Astrocyte (in vitro differentiated cells and primary cell): ENCODE results near the gene TLE1. TPM values are rescaled to one million over a fixed set of nuclear protein-coding genes. Genes with fewer than 3 reads are reported as not detected.

Source experiments
- DNase-seq: peaks from one replicate; pipeline ENCODE4 v3.0.0-alpha.2; 2010; ENCODE audit warnings: low read depth
- FAIRE-seq: peaks from 2 replicates; lab custom pipeline; 2011; peaks lifted over from hg19 to GRCh38; lab: Jason Lieb, UNC
- H2AFZ ChIP-seq: 2 replicates; pipeline ENCODE4 v1.6.0; 2012; ENCODE audit warnings: low read depth, low read length, inconsistent platforms
- H3K27ac ChIP-seq: 2 replicates; pipeline ENCODE4 v1.5.1; 2011; ENCODE audit warnings: low read depth, low read length, inconsistent platforms
- H3K27me3 ChIP-seq: 2 replicates; pipeline ENCODE4 v1.6.0; 2011; ENCODE audit warnings: low read length, inconsistent platforms; ENCODE audit not compliant: insufficient read depth
- H3K36me3 ChIP-seq: 2 replicates; pipeline ENCODE4 v1.5.1; 2011; ENCODE audit warnings: low read length, inconsistent platforms; ENCODE audit not compliant: insufficient read depth
- H3K4me1 ChIP-seq: 2 replicates; pipeline ENCODE4 v1.5.1; 2011; ENCODE audit warnings: low read length, inconsistent platforms; ENCODE audit not compliant: insufficient read depth
- H3K4me2 ChIP-seq: 2 replicates; pipeline ENCODE4 v1.6.0; 2012; ENCODE audit warnings: low read length, inconsistent platforms
- H3K4me3 ChIP-seq: 2 replicates; pipeline ENCODE4 v1.5.1; 2011; ENCODE audit warnings: low read depth, mild to moderate bottlenecking, low read length, inconsistent platforms; ENCODE audit not compliant: insufficient read depth
- H3K79me2 ChIP-seq: 2 replicates; pipeline ENCODE4 v1.6.0; 2012; ENCODE audit warnings: mild to moderate bottlenecking, low read length, inconsistent platforms; ENCODE audit not compliant: insufficient read depth
- H3K9ac ChIP-seq: 2 replicates; pipeline ENCODE4 v1.6.0; 2012; ENCODE audit warnings: mild to moderate bottlenecking, low read length, inconsistent platforms
- H3K9me3 ChIP-seq: 2 replicates; pipeline ENCODE4 v1.5.1; 2012; ENCODE audit warnings: low read depth, mild to moderate bottlenecking, low read length, inconsistent platforms; ENCODE audit not compliant: insufficient read depth
- H4K20me1 ChIP-seq: 2 replicates; pipeline ENCODE4 v1.6.0; 2012; ENCODE audit warnings: low read length, inconsistent platforms; ENCODE audit not compliant: insufficient read depth
- H3K27ac Mint-ChIP-seq: one replicate; pipeline ENCODE4 v1.8.0; 2021; ENCODE audit warnings: mild to moderate bottlenecking, mixed read lengths; ENCODE audit not compliant: unreplicated experiment
- H3K27me3 Mint-ChIP-seq: one replicate; pipeline ENCODE4 v1.8.0; 2021; ENCODE audit warnings: low read depth, mixed read lengths; ENCODE audit not compliant: unreplicated experiment
- H3K36me3 Mint-ChIP-seq: one replicate; pipeline ENCODE4 v1.8.0; 2021; ENCODE audit warnings: low read depth, mixed read lengths; ENCODE audit not compliant: unreplicated experiment
- H3K4me1 Mint-ChIP-seq: one replicate; pipeline ENCODE4 v1.8.0; 2021; ENCODE audit warnings: low read depth, mixed read lengths; ENCODE audit not compliant: unreplicated experiment
- H3K4me3 Mint-ChIP-seq: one replicate; pipeline ENCODE4 v1.8.0; 2021; ENCODE audit warnings: mild to moderate bottlenecking, moderate library complexity, mixed read lengths; ENCODE audit not compliant: unreplicated experiment
- H3K9me3 Mint-ChIP-seq: one replicate; pipeline ENCODE4 v1.8.0; 2021; ENCODE audit warnings: mild to moderate bottlenecking, mixed read lengths; ENCODE audit not compliant: unreplicated experiment
- EZH2 ChIP-seq: IDR thresholded peaks from 2 replicates; pipeline ENCODE4 v1.6.1; 2012; ENCODE audit warnings: mild to moderate bottlenecking, low read length, inconsistent platforms; ENCODE audit not compliant: insufficient read depth
- total RNA-seq: library from RNA; stranded (reverse); gene quantifications from 2 replicates; pipeline ENCODE4 v1.2.1, GENCODE V29; 2021
- TF ChIP-seq, protein P1 (sequence below): IDR thresholded peaks from 2 replicates; pipeline ENCODE4 v1.5.1; 2011; ENCODE audit warnings: low read depth, mild to moderate bottlenecking, inconsistent platforms, low read length, moderate library complexity; ENCODE audit not compliant: insufficient read depth

Gene TLE1
- total RNA-seq, 1 donor from 2014 or later = 29.6 TPM

DNA sequence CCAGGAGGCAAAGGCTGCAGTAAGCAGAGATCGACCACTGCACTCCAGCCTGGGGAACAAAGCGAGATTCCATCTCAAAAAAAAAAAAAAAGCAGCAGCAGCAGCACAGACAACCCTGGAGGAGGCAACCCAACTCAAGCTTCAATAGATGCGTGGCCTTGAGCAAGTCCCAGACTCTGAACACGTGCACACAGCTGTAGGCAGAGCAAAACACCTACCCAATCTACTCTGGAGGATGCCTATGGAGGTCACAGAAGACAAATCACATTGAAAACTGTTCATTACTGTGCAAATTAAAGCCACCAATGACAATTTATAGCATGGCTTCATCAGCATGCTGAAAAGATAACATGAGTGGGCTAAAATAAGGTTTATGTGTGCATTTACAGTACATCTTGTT, 7.2 kb downstream of the TLE1 start:
- H3K4me2 ChIP-seq = peak overlapping the region; percentile 69
- H3K9me3 ChIP-seq = no peaks in the 10 kb centered on the region
- H3K36me3 ChIP-seq = no peaks in the 10 kb centered on the region
- H4K20me1 ChIP-seq = peaks cover 65% of the 10 kb centered on the region
- no peaks in the 10 kb centered on the region for H3K27me3 ChIP-seq
- peaks cover 70% of the 10 kb centered on the region for H3K79me2 ChIP-seq
- no peak for DNase-seq
- Mint-ChIP-seq H3K4me1 (peaks cover 10% of the 10 kb centered on the region), H3K27ac (no peak overlapping the region), H3K9me3 (peaks cover 2% of the 10 kb centered on the region), H3K4me3 (no peak overlapping the region), H3K27me3 (no peaks in the 10 kb centered on the region), H3K36me3 (peaks cover 5% of the 10 kb centered on the region)
- H3K27ac ChIP-seq = no peak overlapping the region
- no peak overlapping the region for H2AFZ ChIP-seq
- peaks cover 20% of the 10 kb centered on the region for H3K4me1 ChIP-seq
- no peak for TF ChIP-seq EZH2
- TF ChIP-seq, protein P1, sequence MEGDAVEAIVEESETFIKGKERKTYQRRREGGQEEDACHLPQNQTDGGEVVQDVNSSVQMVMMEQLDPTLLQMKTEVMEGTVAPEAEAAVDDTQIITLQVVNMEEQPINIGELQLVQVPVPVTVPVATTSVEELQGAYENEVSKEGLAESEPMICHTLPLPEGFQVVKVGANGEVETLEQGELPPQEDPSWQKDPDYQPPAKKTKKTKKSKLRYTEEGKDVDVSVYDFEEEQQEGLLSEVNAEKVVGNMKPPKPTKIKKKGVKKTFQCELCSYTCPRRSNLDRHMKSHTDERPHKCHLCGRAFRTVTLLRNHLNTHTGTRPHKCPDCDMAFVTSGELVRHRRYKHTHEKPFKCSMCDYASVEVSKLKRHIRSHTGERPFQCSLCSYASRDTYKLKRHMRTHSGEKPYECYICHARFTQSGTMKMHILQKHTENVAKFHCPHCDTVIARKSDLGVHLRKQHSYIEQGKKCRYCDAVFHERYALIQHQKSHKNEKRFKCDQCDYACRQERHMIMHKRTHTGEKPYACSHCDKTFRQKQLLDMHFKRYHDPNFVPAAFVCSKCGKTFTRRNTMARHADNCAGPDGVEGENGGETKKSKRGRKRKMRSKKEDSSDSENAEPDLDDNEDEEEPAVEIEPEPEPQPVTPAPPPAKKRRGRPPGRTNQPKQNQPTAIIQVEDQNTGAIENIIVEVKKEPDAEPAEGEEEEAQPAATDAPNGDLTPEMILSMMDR = no peak
- H3K9ac ChIP-seq = no peak overlapping the region
- no peak overlapping the region for H3K4me3 ChIP-seq
- no peak for FAIRE-seq

- Histone ChIP-seq H3K27ac (no peak overlapping the region), H3K79me2 (peaks cover 63% of the 10 kb centered on the region), H3K4me1 (peaks cover 7% of the 10 kb centered on the region), H4K20me1 (peaks cover 69% of the 10 kb centered on the region), H3K9ac (no peak overlapping the region), H3K4me2 (no peak overlapping the region), H3K36me3 (no peaks in the 10 kb centered on the region), H3K9me3 (no peaks in the 10 kb centered on the region), H3K4me3 (no peak overlapping the region), H3K27me3 (no peaks in the 10 kb centered on the region), H2AFZ (no peak overlapping the region)
- TF ChIP-seq, protein P1 = no peak
- no peak for TF ChIP-seq EZH2
- Mint-ChIP-seq H3K36me3 (peaks cover 13% of the 10 kb centered on the region), H3K4me3 (no peak overlapping the region), H3K9me3 (no peaks in the 10 kb centered on the region), H3K4me1 (peaks cover 10% of the 10 kb centered on the region), H3K27me3 (no peaks in the 10 kb centered on the region), H3K27ac (no peak overlapping the region)
- FAIRE-seq (no peak), DNase-seq (no peak)
Observed at GRCh38 chr9:81680506-81680905, 8.8 kb downstream of the TLE1 start.

DNA sequence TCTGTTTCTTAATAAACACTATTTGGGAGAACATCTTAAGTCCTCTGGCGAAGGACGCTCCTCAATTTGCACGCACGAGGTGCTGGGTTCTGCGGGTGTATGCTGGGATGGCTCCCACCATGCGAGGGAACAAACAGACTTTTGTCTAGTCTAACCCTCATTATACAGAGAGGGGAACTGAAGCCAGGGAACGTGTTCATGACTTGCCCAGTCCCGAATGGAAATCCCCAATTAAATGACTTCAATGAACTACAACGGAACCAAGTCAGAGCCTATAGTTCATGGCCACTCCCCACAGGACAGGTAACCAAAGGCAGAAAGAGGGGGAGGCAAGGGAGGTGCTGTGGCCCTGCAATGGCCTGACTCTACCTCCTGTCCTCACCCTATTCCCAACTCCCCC, 9.3 kb downstream of the TLE1 start:
- TF ChIP-seq EZH2 = no peak
- TF ChIP-seq, protein P1 = no peak
- Histone ChIP-seq H2AFZ (no peak overlapping the region), H3K27ac (no peak overlapping the region), H3K27me3 (no peaks in the 10 kb centered on the region), H3K4me2 (no peak overlapping the region), H3K36me3 (no peaks in the 10 kb centered on the region), H3K4me3 (no peak overlapping the region), H3K4me1 (peaks cover 7% of the 10 kb centered on the region), H4K20me1 (peaks cover 64% of the 10 kb centered on the region), H3K9me3 (no peaks in the 10 kb centered on the region), H3K9ac (no peak overlapping the region), H3K79me2 (peaks cover 58% of the 10 kb centered on the region)
- H3K4me1 Mint-ChIP-seq = peaks cover 10% of the 10 kb centered on the region
- peaks cover 13% of the 10 kb centered on the region for H3K36me3 Mint-ChIP-seq
- H3K27ac Mint-ChIP-seq = no peak overlapping the region
- no peaks in the 10 kb centered on the region for H3K27me3 Mint-ChIP-seq
- H3K4me3 Mint-ChIP-seq = no peak overlapping the region
- DNase-seq (no peak), FAIRE-seq (no peak)
- no peaks in the 10 kb centered on the region for H3K9me3 Mint-ChIP-seq
